NT2/D1 (cell line): ENCODE measurements around the gene AHRR.

Experiments used
- DNase-seq: peaks from one replicate; pipeline ENCODE4 v3.0.0-alpha.2; 2011; ENCODE audit warnings: low read depth, low spot score
- H3K27me3 ChIP-seq: 2 replicates; pipeline ENCODE4 v1.6.0; 2011; ENCODE audit warnings: mild to moderate bottlenecking; ENCODE audit not compliant: insufficient read length, insufficient read depth
- H3K36me3 ChIP-seq: 2 replicates; pipeline ENCODE4 v1.6.1; 2011; ENCODE audit warnings: mild to moderate bottlenecking, low read length, mixed read lengths; ENCODE audit not compliant: insufficient read depth, insufficient read length
- H3K4me1 ChIP-seq: 2 replicates; pipeline ENCODE4 v1.5.1; 2011; ENCODE audit not compliant: insufficient read depth, insufficient read length
- H3K4me3 ChIP-seq: 2 replicates; pipeline ENCODE4 v1.5.1; 2011; ENCODE audit warnings: low read depth; ENCODE audit not compliant: insufficient read length
- H3K9ac ChIP-seq: 2 replicates; pipeline ENCODE4 v1.6.0; 2011; ENCODE audit warnings: low read depth; ENCODE audit not compliant: insufficient read length
- H3K9me3 ChIP-seq: 2 replicates; pipeline ENCODE4 v1.5.1; 2011; ENCODE audit warnings: mild to moderate bottlenecking, low read length; ENCODE audit not compliant: insufficient read depth
- SUZ12 ChIP-seq: IDR thresholded peaks from 2 replicates; pipeline ENCODE4 v1.6.1; 2011; ENCODE audit not compliant: insufficient read length, insufficient read depth; ENCODE audit errors: extremely low read depth
- YY1 ChIP-seq: IDR thresholded peaks from 2 replicates; pipeline ENCODE4 v1.6.1; 2011; ENCODE audit not compliant: insufficient read length, insufficient read depth
- ZNF274 ChIP-seq: IDR thresholded peaks from 2 replicates; pipeline ENCODE4 v1.6.1; 2011; ENCODE audit warnings: mild to moderate bottlenecking, low read depth, low read length

Gene AHRR

GRCh38 chr5:434443-435146, 113.1 kb downstream of the AHRR start:
- TF ChIP-seq ZNF274 (no peak), SUZ12 (no peak), YY1 (no peak)
- no peak for DNase-seq
- peaks cover 5% of the 10 kb centered on the region for H3K4me1 ChIP-seq
- no peaks in the 10 kb centered on the region for H3K27me3 ChIP-seq
- no peaks in the 10 kb centered on the region for H3K9me3 ChIP-seq
- no peaks in the 10 kb centered on the region for H3K36me3 ChIP-seq
- H3K4me3 ChIP-seq: no peak overlapping the region
- H3K9ac ChIP-seq: no peak overlapping the region

- H3K9ac ChIP-seq: no peak overlapping the region
- H3K9me3 ChIP-seq: no peaks in the 10 kb centered on the region
- H3K27me3 ChIP-seq: no peaks in the 10 kb centered on the region
- peaks cover 5% of the 10 kb centered on the region for H3K4me1 ChIP-seq
- no peak overlapping the region for H3K4me3 ChIP-seq
- no peak for DNase-seq
- TF ChIP-seq YY1 (no peak), SUZ12 (no peak), ZNF274 (no peak)
- no peaks in the 10 kb centered on the region for H3K36me3 ChIP-seq
Measured at GRCh38 chr5:435156-435790, 113.8 kb downstream of the AHRR start.

- H3K36me3 ChIP-seq: peaks cover 4% of the 10 kb centered on the region
- H3K9ac ChIP-seq: no peak overlapping the region
- H3K27me3 ChIP-seq: no peaks in the 10 kb centered on the region
- TF ChIP-seq YY1 (no peak), ZNF274 (no peak), SUZ12 (no peak)
- no peak for DNase-seq
- no peaks in the 10 kb centered on the region for H3K9me3 ChIP-seq
- no peak overlapping the region for H3K4me3 ChIP-seq
- H3K4me1 ChIP-seq: peaks cover 9% of the 10 kb centered on the region
Measured at GRCh38 chr5:435961-436640, 114.6 kb downstream of the AHRR start.

GRCh38 chr5:436641-436975, 115.1 kb downstream of the AHRR start:
- TF ChIP-seq ZNF274 (no peak), SUZ12 (no peak), YY1 (no peak)
- Histone ChIP-seq H3K9me3 (no peaks in the 10 kb centered on the region), H3K9ac (no peak overlapping the region), H3K27me3 (no peaks in the 10 kb centered on the region), H3K4me3 (no peak overlapping the region), H3K4me1 (peaks cover 9% of the 10 kb centered on the region), H3K36me3 (peaks cover 4% of the 10 kb centered on the region)
- DNase-seq: no peak

GRCh38 chr5:437281-437771, 115.8 kb downstream of the AHRR start:
- no peak for DNase-seq
- H3K9ac ChIP-seq: no peak overlapping the region
- H3K4me3 ChIP-seq: no peak overlapping the region
- no peak for TF ChIP-seq SUZ12
- no peak for TF ChIP-seq ZNF274
- no peak for TF ChIP-seq YY1
- no peaks in the 10 kb centered on the region for H3K9me3 ChIP-seq
- H3K36me3 ChIP-seq: peaks cover 4% of the 10 kb centered on the region
- peaks cover 12% of the 10 kb centered on the region for H3K4me1 ChIP-seq
- no peaks in the 10 kb centered on the region for H3K27me3 ChIP-seq

GRCh38 chr5:438481-438981, 117.0 kb downstream of the AHRR start:
- H3K36me3 ChIP-seq: peaks cover 4% of the 10 kb centered on the region
- H3K9me3 ChIP-seq: no peaks in the 10 kb centered on the region
- TF ChIP-seq SUZ12: no peak
- no peak for TF ChIP-seq ZNF274
- TF ChIP-seq YY1: no peak
- H3K4me1 ChIP-seq: peaks cover 12% of the 10 kb centered on the region
- DNase-seq: no peak
- peak overlapping the region; percentile 10 for H3K9ac ChIP-seq
- H3K27me3 ChIP-seq: no peaks in the 10 kb centered on the region
- H3K4me3 ChIP-seq: no peak overlapping the region

GRCh38 chr5:439181-439580, 117.7 kb downstream of the AHRR start:
- no peak for DNase-seq
- Histone ChIP-seq H3K36me3 (peaks cover 4% of the 10 kb centered on the region), H3K9ac (no peak overlapping the region), H3K9me3 (no peaks in the 10 kb centered on the region), H3K4me3 (no peak overlapping the region), H3K4me1 (peaks cover 12% of the 10 kb centered on the region), H3K27me3 (no peaks in the 10 kb centered on the region)
- no peak for TF ChIP-seq YY1
- no peak for TF ChIP-seq SUZ12
- no peak for TF ChIP-seq ZNF274
